Mammary epithelial cell (primary cell): ENCODE data around the gene SOCS1.

Experiments
- CTCF ChIP-seq, 2 donors: IDR thresholded peaks in 1 of 2; conservative IDR thresholded peaks in 1 of 2; 2 replicates each; pipeline ENCODE4 v1.5.1; 2011 to 2012; ENCODE audit warnings: inconsistent platforms in 2 of 2, low read length in 2 of 2, mild to moderate bottlenecking in 2 of 2, control low read depth in 1 of 2, low read depth in 1 of 2; ENCODE audit not compliant: insufficient read depth in 1 of 2; ENCODE audit errors: extremely low read depth in 1 of 2
- EZH2 ChIP-seq: IDR thresholded peaks from 2 replicates; pipeline ENCODE4 v1.6.1; 2012; ENCODE audit warnings: low read length, inconsistent platforms, borderline replicate concordance

GRCh38 chr16:11207646-11208045, 48.4 kb downstream of the SOCS1 start:
- no peak for TF ChIP-seq CTCF (conservative IDR thresholded peaks at IDR 0.05 in 1 of 2, IDR thresholded peaks at IDR 0.05 in 1 of 2; ENCODE audit: extremely low read depth in 1 of 2, insufficient read depth in 1 of 2, low read depth in 1 of 2, low read length in 2 of 2)
- no peak for TF ChIP-seq EZH2
